Breast epithelium (tissue), 3 donors: ENCODE results near the gene PTGS1.

Experiments
- POLR2A ChIP-seq: fragments of 450-650 bp; IDR thresholded peaks from one replicate; pipeline ENCODE4 v1.6.1; 2016; ENCODE audit warnings: antibody characterized with exemption, mild to moderate bottlenecking, moderate library complexity
- TF ChIP-seq, protein P1 (sequence below), 3 donors: fragments of 450-650 bp; IDR thresholded peaks; one replicate each; pipeline ENCODE4 v1.5.1; 2016 to 2017; ENCODE audit warnings: antibody characterized with exemption in 3 of 3, mild to moderate bottlenecking in 3 of 3, moderate library complexity in 3 of 3

DNA sequence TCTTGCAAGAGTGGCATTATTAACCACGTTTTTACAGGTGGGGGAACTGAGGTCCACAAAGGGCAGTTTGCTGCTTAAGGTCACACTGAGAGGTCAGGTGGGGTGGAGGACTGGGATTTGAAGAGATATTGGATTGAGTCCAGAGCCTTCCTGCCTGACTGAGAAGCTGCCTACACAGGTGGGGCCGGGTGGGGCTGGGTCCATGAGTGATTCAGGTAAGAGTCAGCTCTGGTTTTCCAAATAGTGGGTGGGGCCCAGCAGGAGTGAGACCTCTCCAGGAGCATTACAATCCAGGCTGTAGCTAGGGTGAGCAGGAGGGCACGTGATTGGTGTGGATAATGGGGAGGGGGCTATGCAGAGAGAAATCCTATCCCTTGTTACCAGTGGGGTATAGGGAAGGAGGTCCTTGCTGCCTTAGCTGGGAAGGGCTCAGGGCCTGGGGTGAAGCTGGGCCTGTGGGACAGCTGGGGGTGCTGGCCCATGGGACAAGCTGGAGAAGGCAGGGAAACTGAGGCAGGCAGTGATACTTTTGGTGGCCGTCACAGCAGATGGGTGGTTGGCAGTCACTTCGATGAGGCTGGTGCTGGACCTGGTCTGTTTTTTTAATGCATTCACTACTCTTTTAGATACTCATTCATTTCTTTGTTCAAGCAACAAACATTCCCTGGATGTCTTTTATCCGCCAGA, 2.9 kb upstream of the PTGS1 start:
- TF ChIP-seq, protein P1, sequence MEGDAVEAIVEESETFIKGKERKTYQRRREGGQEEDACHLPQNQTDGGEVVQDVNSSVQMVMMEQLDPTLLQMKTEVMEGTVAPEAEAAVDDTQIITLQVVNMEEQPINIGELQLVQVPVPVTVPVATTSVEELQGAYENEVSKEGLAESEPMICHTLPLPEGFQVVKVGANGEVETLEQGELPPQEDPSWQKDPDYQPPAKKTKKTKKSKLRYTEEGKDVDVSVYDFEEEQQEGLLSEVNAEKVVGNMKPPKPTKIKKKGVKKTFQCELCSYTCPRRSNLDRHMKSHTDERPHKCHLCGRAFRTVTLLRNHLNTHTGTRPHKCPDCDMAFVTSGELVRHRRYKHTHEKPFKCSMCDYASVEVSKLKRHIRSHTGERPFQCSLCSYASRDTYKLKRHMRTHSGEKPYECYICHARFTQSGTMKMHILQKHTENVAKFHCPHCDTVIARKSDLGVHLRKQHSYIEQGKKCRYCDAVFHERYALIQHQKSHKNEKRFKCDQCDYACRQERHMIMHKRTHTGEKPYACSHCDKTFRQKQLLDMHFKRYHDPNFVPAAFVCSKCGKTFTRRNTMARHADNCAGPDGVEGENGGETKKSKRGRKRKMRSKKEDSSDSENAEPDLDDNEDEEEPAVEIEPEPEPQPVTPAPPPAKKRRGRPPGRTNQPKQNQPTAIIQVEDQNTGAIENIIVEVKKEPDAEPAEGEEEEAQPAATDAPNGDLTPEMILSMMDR (IDR thresholded peaks at IDR 0.05) = no peak
- no peak for TF ChIP-seq POLR2A
